NB4 (cell line): Measurements from ENCODE around the gene NME3.

Experiments used
- CTCF ChIP-seq: IDR thresholded peaks from one replicate; pipeline ENCODE4 v1.5.1; 2012; ENCODE audit warnings: low read depth, low read length
- POLR2A ChIP-seq: IDR thresholded peaks from 2 replicates; pipeline ENCODE4 v1.6.1; 2011; ENCODE audit warnings: mild to moderate bottlenecking; ENCODE audit not compliant: insufficient read length; ENCODE audit errors: extremely low read depth

GRCh38 chr16:1745900-1746692, 25.2 kb downstream of the NME3 start:
- no peak for TF ChIP-seq POLR2A
- TF ChIP-seq CTCF = no peak
